ENCODE measurements around the gene ZBTB43.

GRCh38 chr9:126872516-126872915 is 67.7 kb downstream of the ZBTB43 start:
- TF ChIP-seq CTCF (conservative IDR thresholded peaks at IDR 0.05; ENCODE audit: low read length) (no peak), EZH2phosphoT487 (IDR thresholded peaks at IDR 0.05; ENCODE audit: borderline replicate concordance, low read depth, low read length) (no peak)

Data from OCI-LY7 (cell line).